ENCODE data around the gene APEH.
"Not testable (repeated sequence)": the region's sequence is repeated elsewhere in the genome, so short reads cannot be mapped to it uniquely, and the experiment has no call there.

DNA sequence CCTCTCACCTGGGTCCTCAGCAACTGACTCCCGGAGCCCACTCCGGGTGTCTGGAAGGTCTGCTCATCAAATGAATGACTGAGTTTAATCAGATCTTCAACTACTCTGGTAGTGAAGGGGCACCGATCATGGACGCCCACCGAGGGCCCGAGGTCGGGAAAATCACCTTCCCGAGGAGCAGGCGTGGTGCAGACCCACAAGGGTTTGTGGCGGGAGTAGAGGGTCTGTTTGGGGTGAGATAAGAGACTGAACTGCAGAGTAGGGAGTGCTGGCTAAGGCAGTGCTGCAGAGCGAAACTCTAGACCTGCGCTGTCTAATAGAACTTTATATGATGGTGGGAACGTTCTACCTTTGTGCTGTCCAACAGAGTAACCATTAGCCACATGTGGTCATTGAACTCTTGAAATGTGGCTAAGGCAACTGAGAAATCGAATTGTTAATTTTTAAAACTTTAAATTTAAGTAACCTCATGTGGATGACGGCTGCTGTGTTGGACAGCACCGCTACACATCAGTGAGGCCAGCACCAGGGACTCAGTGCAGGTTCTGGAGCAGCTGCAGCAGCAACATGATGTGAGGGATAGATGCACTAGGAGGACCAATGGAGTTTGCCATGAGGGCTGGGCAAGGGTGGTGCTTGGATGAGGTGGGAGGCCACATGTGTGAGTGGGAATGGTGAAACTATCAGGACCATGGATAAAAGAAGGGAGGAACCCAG lies 15.9 kb downstream of the APEH start:
- TF ChIP-seq POLR2A (IDR thresholded peaks at IDR 0.05), result not testable (repeated sequence)
- TF ChIP-seq, protein P1, sequence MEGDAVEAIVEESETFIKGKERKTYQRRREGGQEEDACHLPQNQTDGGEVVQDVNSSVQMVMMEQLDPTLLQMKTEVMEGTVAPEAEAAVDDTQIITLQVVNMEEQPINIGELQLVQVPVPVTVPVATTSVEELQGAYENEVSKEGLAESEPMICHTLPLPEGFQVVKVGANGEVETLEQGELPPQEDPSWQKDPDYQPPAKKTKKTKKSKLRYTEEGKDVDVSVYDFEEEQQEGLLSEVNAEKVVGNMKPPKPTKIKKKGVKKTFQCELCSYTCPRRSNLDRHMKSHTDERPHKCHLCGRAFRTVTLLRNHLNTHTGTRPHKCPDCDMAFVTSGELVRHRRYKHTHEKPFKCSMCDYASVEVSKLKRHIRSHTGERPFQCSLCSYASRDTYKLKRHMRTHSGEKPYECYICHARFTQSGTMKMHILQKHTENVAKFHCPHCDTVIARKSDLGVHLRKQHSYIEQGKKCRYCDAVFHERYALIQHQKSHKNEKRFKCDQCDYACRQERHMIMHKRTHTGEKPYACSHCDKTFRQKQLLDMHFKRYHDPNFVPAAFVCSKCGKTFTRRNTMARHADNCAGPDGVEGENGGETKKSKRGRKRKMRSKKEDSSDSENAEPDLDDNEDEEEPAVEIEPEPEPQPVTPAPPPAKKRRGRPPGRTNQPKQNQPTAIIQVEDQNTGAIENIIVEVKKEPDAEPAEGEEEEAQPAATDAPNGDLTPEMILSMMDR (IDR thresholded peaks at IDR 0.05), result not testable (repeated sequence)
